Natural killer cell (primary cell): ENCODE data around the gene IKZF3. TPM values are rescaled to one million over a fixed set of nuclear protein-coding genes. Genes with fewer than 3 reads are reported as not detected.
"Not testable (repeated sequence)": the region's sequence is repeated elsewhere in the genome, so short reads cannot be mapped to it uniquely, and the experiment has no call there.

Experiments used
- ATAC-seq, 3 donors: fragments of 150-1000 bp in 2 of 3; fragments of 200-7000 bp in 1 of 3; cut with Tn5 transposase; 1 replicate in 1 of 3; 2 replicates in 2 of 3; pipeline ENCODE4 v1.10.0; 2021; ENCODE audit warnings: mild to moderate bottlenecking in 2 of 3, moderate library complexity in 2 of 3
- DNase-seq, 2 donors: peaks; one replicate each; pipeline versions ENCODE4 v3.0.0 to v3.0.0-alpha.2; 2013 to 2021; ENCODE audit warnings: mixed read lengths in 1 of 2
- H3K27ac ChIP-seq: one replicate; pipeline ENCODE4 v1.5.1; 2013; ENCODE audit warnings: mild to moderate bottlenecking, low read length
- H3K27me3 ChIP-seq: one replicate; pipeline ENCODE4 v1.6.1; 2013; ENCODE audit warnings: low read length; ENCODE audit not compliant: control insufficient read depth, insufficient read depth
- H3K36me3 ChIP-seq: one replicate; pipeline ENCODE4 v1.6.1; 2013; ENCODE audit warnings: low read length; ENCODE audit not compliant: control insufficient read depth, insufficient read depth
- H3K4me1 ChIP-seq: one replicate; pipeline ENCODE4 v1.6.1; 2013; ENCODE audit warnings: low read length; ENCODE audit not compliant: control insufficient read depth, insufficient read depth
- H3K4me3 ChIP-seq: one replicate; pipeline ENCODE4 v1.5.1; 2013; ENCODE audit warnings: low read length
- H3K9me3 ChIP-seq: one replicate; pipeline ENCODE4 v1.6.1; 2013; ENCODE audit warnings: low read length; ENCODE audit not compliant: control insufficient read depth, insufficient read depth
- H3K27ac Mint-ChIP-seq, 2 donors: one replicate each; pipeline ENCODE4 v1.8.0; 2022; ENCODE audit warnings: mild to moderate bottlenecking in 2 of 2, mixed read lengths in 2 of 2, moderate library complexity in 1 of 2
- H3K27me3 Mint-ChIP-seq, 2 donors: one replicate each; pipeline ENCODE4 v1.8.0; 2022; ENCODE audit warnings: low read depth in 2 of 2, mixed read lengths in 2 of 2
- H3K36me3 Mint-ChIP-seq: one replicate; pipeline ENCODE4 v1.8.0; 2022; ENCODE audit warnings: mixed read lengths
- H3K4me1 Mint-ChIP-seq, 2 donors: one replicate each; pipeline ENCODE4 v1.8.0; 2022; ENCODE audit warnings: mixed read lengths in 2 of 2
- H3K4me3 Mint-ChIP-seq: one replicate; pipeline ENCODE4 v1.8.0; 2022; ENCODE audit warnings: mild to moderate bottlenecking, moderate library complexity, mixed read lengths
- H3K9me3 Mint-ChIP-seq, 2 donors: one replicate each; pipeline ENCODE4 v1.8.0; 2022; ENCODE audit warnings: mixed read lengths in 2 of 2
- CTCF ChIP-seq: fragments of 200-600 bp; IDR thresholded peaks from one replicate; pipeline ENCODE4 v1.8.0; 2022; ENCODE audit warnings: antibody characterized with exemption
- WGBS: methylation state at CpG from one replicate; pipeline ENCODE4 v1.1.7; 2013; ENCODE audit warnings: missing lambda C conversion rate; ENCODE audit not compliant: insufficient coverage; 5-methylcytosine and 5-hydroxymethylcytosine counted together
- intact Hi-C: fragments of 100-400 bp; cut with micrococcal nuclease; formaldehyde crosslinking; loops from one replicate; pipeline ENCODE4 v1.14.2; 2022
- total RNA-seq, 4 donors: library from RNA; stranded (reverse); fragments of 120-200 nt in 1 of 4; gene quantifications; one replicate each; pipeline versions ENCODE4 v1.2.3 to v1.2.4, GENCODE V29; 2013 to 2022

The IKZF3 gene
- total RNA-seq, 3 donors from 2014 or later (not counting 1 experiment from before 2014, with no cell fraction given) = 134 to 162 (median 139) TPM

- WGBS = 92% methylated on average over 10 of the region's 10 CpGs
- H3K9me3 Mint-ChIP-seq = no peaks in the 10 kb centered on the region
- Histone ChIP-seq H3K4me3 (no peak overlapping the region), H3K27me3 (no peaks in the 10 kb centered on the region), H3K4me1 (peaks cover 37% of the 10 kb centered on the region), H3K9me3 (no peaks in the 10 kb centered on the region), H3K27ac (no peak overlapping the region), H3K36me3 (peaks cover 8% of the 10 kb centered on the region)
- no peak overlapping the region for H3K4me3 Mint-ChIP-seq
- TF ChIP-seq CTCF = no peak
- no peak for ATAC-seq
- H3K36me3 Mint-ChIP-seq = no peaks in the 10 kb centered on the region
- peaks cover 52 to 58% of the 10 kb centered on the region in 2 donors for H3K4me1 Mint-ChIP-seq
- peak overlapping the region; percentile 86 to 90 for H3K27ac Mint-ChIP-seq
- no peak for DNase-seq
- no peaks in the 10 kb centered on the region for H3K27me3 Mint-ChIP-seq
- intact Hi-C loops = no loop called here
Measured at GRCh38 chr17:39711851-39712250, 152.3 kb downstream of the IKZF3 start.

- intact Hi-C loops, H3K27me3 ChIP-seq, H3K4me3 ChIP-seq, DNase-seq, H3K9me3 ChIP-seq, H3K27me3 Mint-ChIP-seq, H3K9me3 Mint-ChIP-seq, H3K36me3 ChIP-seq, ATAC-seq, H3K36me3 Mint-ChIP-seq, H3K27ac ChIP-seq: not testable (repeated sequence)
- peaks cover 45% of the 10 kb centered on the region for H3K4me1 ChIP-seq
- peak overlapping the region; percentile 85 for H3K4me3 Mint-ChIP-seq
- WGBS = 90% methylated on average over 11 of the region's 11 CpGs
- peaks cover 57 to 66% of the 10 kb centered on the region in 2 donors for H3K4me1 Mint-ChIP-seq
- H3K27ac Mint-ChIP-seq = peak overlapping the region; percentile 86 to 90
Measured at GRCh38 chr17:39711071-39711470, 153.0 kb downstream of the IKZF3 start.

DNA sequence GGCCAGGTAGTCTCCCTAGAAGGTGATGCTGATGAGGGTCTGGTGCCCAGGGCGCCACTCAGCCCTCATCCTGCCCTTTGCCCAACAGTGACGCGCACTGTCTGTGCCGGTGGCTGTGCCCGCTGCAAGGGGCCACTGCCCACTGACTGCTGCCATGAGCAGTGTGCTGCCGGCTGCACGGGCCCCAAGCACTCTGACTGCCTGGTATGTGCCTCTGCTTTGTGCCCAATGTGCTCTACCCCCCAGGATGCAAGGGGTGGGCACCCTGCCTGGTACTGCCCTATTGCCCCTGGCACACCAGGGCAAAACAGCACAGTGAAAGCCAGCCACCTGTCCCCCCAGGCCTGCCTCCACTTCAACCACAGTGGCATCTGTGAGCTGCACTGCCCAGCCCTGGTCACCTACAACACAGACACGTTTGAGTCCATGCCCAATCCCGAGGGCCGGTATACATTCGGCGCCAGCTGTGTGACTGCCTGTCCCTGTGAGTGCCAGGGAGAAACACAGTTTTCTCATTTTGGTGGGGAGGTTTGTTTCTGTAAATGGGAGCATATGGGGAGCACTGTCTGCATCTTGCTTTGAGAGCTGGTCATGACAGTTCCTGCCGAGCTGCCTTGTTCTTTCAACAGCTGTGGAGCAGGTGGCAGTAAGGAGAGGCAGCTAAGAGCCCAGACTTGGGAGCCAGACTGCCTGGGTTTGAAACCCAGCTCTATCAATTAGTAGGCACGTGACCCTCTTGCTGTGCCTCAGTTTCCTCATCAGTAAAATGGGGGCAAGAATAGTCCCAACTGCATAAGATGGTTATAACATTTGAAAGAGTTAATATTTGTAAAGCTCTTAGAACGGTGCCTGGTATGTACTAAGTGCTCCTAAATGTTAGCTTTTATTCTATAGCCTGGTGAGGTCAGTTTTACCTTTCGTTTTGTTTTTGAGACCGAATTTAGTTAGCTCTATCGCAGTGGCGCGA lies 153.8 kb downstream of the IKZF3 start:
- no peak for TF ChIP-seq CTCF
- Histone ChIP-seq H3K9me3 (no peaks in the 10 kb centered on the region), H3K4me3 (peak overlapping the region; percentile 32), H3K36me3 (peaks cover 3% of the 10 kb centered on the region), H3K27me3 (no peaks in the 10 kb centered on the region), H3K27ac (peak overlapping the region; percentile 74), H3K4me1 (peaks cover 47% of the 10 kb centered on the region)
- peak overlapping the region; percentile 86 to 90 for H3K27ac Mint-ChIP-seq
- ATAC-seq = peak; percentile 43 to 55 (median 43)
- peak overlapping the region; percentile 85 for H3K4me3 Mint-ChIP-seq
- peaks cover 57 to 66% of the 10 kb centered on the region in 2 donors for H3K4me1 Mint-ChIP-seq
- no peak for DNase-seq
- no peaks in the 10 kb centered on the region for H3K9me3 Mint-ChIP-seq
- H3K27me3 Mint-ChIP-seq = no peaks in the 10 kb centered on the region
- intact Hi-C loops = no loop called here
- WGBS = 80% methylated on average over 20 of the region's 20 CpGs
- H3K36me3 Mint-ChIP-seq = no peaks in the 10 kb centered on the region

- Histone ChIP-seq H3K4me1 (peaks cover 47% of the 10 kb centered on the region), H3K9me3 (no peaks in the 10 kb centered on the region), H3K27me3 (no peaks in the 10 kb centered on the region), H3K27ac (peak overlapping the region; percentile 74), H3K36me3 (no peaks in the 10 kb centered on the region), H3K4me3 (peak overlapping the region; percentile 32)
- Mint-ChIP-seq H3K9me3 (no peaks in the 10 kb centered on the region), H3K27me3 (no peaks in the 10 kb centered on the region), H3K27ac (peak overlapping the region; percentile 86 to 90), H3K4me1 (peaks cover 57 to 70% of the 10 kb centered on the region in 2 donors), H3K4me3 (peak overlapping the region; percentile 85), H3K36me3 (no peaks in the 10 kb centered on the region)
- TF ChIP-seq CTCF = no peak
- DNase-seq = no peak
- 52% methylated on average over 14 of the region's 14 CpGs for WGBS
- intact Hi-C loops = no loop called here
- ATAC-seq = peak; percentile 75 to 84 (median 80)
Measured at GRCh38 chr17:39709319-39709997, 154.7 kb downstream of the IKZF3 start.
